Neuronal stem cell (in vitro differentiated cells): ENCODE data around the gene DUSP7.

Source experiments
- DNase-seq: peaks from one replicate; pipeline ENCODE4 v3.0.0-alpha.2; 2013; ENCODE audit warnings: low spot score
- H2AFZ ChIP-seq: one replicate; pipeline ENCODE4 v1.6.1; 2013; ENCODE audit warnings: mild to moderate bottlenecking, low read length, inconsistent platforms
- H2AK5ac ChIP-seq: 2 replicates; pipeline ENCODE4 v1.6.1; 2013; ENCODE audit warnings: low read depth, mild to moderate bottlenecking, inconsistent platforms, low read length, moderate library complexity, mixed read lengths
- H2BK120ac ChIP-seq: 2 replicates; pipeline ENCODE4 v1.6.1; 2013; ENCODE audit warnings: low read depth, mild to moderate bottlenecking, inconsistent platforms, low read length, moderate library complexity, mixed read lengths
- H2BK12ac ChIP-seq: one replicate; pipeline ENCODE4 v1.6.1; 2013; ENCODE audit warnings: low read length, inconsistent platforms
- H2BK15ac ChIP-seq: 2 replicates; pipeline ENCODE4 v1.6.1; 2013; ENCODE audit warnings: mild to moderate bottlenecking, low read length, inconsistent platforms, mixed read lengths
- H2BK5ac ChIP-seq: one replicate; pipeline ENCODE4 v1.6.1; 2013; ENCODE audit warnings: inconsistent platforms, mild to moderate bottlenecking, low read length, moderate library complexity
- H3K14ac ChIP-seq: one replicate; pipeline ENCODE4 v1.6.1; 2013; ENCODE audit warnings: low read length, inconsistent platforms
- H3K18ac ChIP-seq: 2 replicates; pipeline ENCODE4 v1.6.1; 2013; ENCODE audit warnings: low read length, inconsistent platforms
- H3K23ac ChIP-seq: 2 replicates; pipeline ENCODE4 v1.6.1; 2013; ENCODE audit warnings: low read depth, mild to moderate bottlenecking, mixed read lengths, low read length, inconsistent platforms; ENCODE audit not compliant: poor library complexity
- H3K27ac ChIP-seq: replicated peaks from 3 replicates; pipeline ENCODE4 v1.5.1; 2013; ENCODE audit warnings: low read length, inconsistent platforms
- H3K27me3 ChIP-seq, 3 experiments: 2 replicates each; pipeline ENCODE4 v1.6.1; 2013; ENCODE audit warnings: low read length in 3 of 3, mild to moderate bottlenecking in 2 of 3, inconsistent platforms in 1 of 3, low read depth in 1 of 3, mixed read lengths in 1 of 3, moderate library complexity in 1 of 3; ENCODE audit not compliant: control insufficient read depth in 3 of 3, insufficient read depth in 3 of 3
- H3K36me3 ChIP-seq, 2 donors: replicated peaks in 1 of 2; 2 replicates each; pipeline ENCODE4 v1.6.1; 2013; ENCODE audit warnings: low read length in 2 of 2; ENCODE audit not compliant: control insufficient read depth in 2 of 2, insufficient read depth in 2 of 2
- H3K4ac ChIP-seq: 2 replicates; pipeline ENCODE4 v1.6.1; 2013; ENCODE audit warnings: inconsistent platforms, mild to moderate bottlenecking, low read length, moderate library complexity
- H3K4me1 ChIP-seq, 2 donors: 1 replicate in 1 of 2; 2 replicates in 1 of 2; pipeline ENCODE4 v1.6.1; 2013; ENCODE audit warnings: low read length in 2 of 2, low read depth in 1 of 2; ENCODE audit not compliant: control insufficient read depth in 2 of 2, insufficient read depth in 1 of 2
- H3K4me2 ChIP-seq: one replicate; pipeline ENCODE4 v1.6.1; 2013; ENCODE audit warnings: mild to moderate bottlenecking, low read length, inconsistent platforms; ENCODE audit not compliant: insufficient read depth, poor library complexity, severe bottlenecking
- H3K4me3 ChIP-seq, 2 donors: 2 replicates each; pipeline ENCODE4 v1.5.1; 2013; ENCODE audit warnings: low read length in 2 of 2, mild to moderate bottlenecking in 2 of 2, inconsistent platforms in 1 of 2, moderate library complexity in 1 of 2
- H3K79me1 ChIP-seq: one replicate; pipeline ENCODE4 v1.6.1; 2013; ENCODE audit warnings: low read depth, mild to moderate bottlenecking, inconsistent platforms, low read length, moderate library complexity
- H3K9ac ChIP-seq: one replicate; pipeline ENCODE4 v1.6.1; 2013; ENCODE audit warnings: mild to moderate bottlenecking, low read depth, low read length, inconsistent platforms; ENCODE audit not compliant: poor library complexity
- H3K9me3 ChIP-seq, 2 donors: replicated peaks in 1 of 2; 2 replicates each; pipeline versions ENCODE3 to v1.6.1; 2013; ENCODE audit warnings: low read length in 2 of 2, mild to moderate bottlenecking in 2 of 2, inconsistent platforms in 1 of 2, low read depth in 1 of 2, mixed read lengths in 1 of 2, moderate library complexity in 1 of 2; ENCODE audit not compliant: control insufficient read depth in 2 of 2, insufficient read depth in 1 of 2
- H4K8ac ChIP-seq: one replicate; pipeline ENCODE4 v1.6.1; 2013; ENCODE audit warnings: low read depth, mild to moderate bottlenecking, inconsistent platforms, low read length, moderate library complexity
- H4K91ac ChIP-seq: one replicate; pipeline ENCODE4 v1.6.1; 2013; ENCODE audit warnings: low read length, low read depth, mild to moderate bottlenecking, inconsistent platforms; ENCODE audit not compliant: poor library complexity
- whole genome bisulfite sequencing, 2 donors: extraction: QIAGEN DNeasy Blood & Tissue Kit; methylation state at CpG; one replicate each; pipeline ENCODE4 v1.1.7; 2013; ENCODE audit warnings: missing lambda C conversion rate in 2 of 2, mixed read lengths in 1 of 2; ENCODE audit not compliant: insufficient read length in 2 of 2, insufficient replicate concordance in 1 of 2; ENCODE audit errors: extremely low coverage in 2 of 2; 5-methylcytosine and 5-hydroxymethylcytosine counted together

The DUSP7 gene

GRCh38 chr3:52068730-52069129 is 12.4 kb upstream of the DUSP7 start:
- Histone ChIP-seq H2BK120ac (no peak overlapping the region), H3K4ac (no peak overlapping the region), H3K9ac (peak overlapping the region; percentile 74), H4K8ac (no peak overlapping the region), H3K14ac (peak overlapping the region; percentile 87), H2BK5ac (peak overlapping the region; percentile 77), H3K79me1 (peaks cover 2% of the 10 kb centered on the region), H3K18ac (peak overlapping the region; percentile 88), H3K4me2 (no peak overlapping the region), H4K91ac (peak overlapping the region; percentile 65), H3K27me3 (peaks cover 0 to 24% (median 0%) of the 10 kb centered on the region in 3 experiments), H2BK15ac (peak overlapping the region; percentile 15), H3K36me3 (peaks cover under 1 to 3% of the 10 kb centered on the region in 2 donors), H2AFZ (no peak overlapping the region), H3K4me3 (no peak overlapping the region), H2AK5ac (peak overlapping the region; percentile 86), H3K9me3 (no peaks in the 10 kb centered on the region), H3K4me1 (peaks cover 0 to 7% of the 10 kb centered on the region in 2 donors), H3K23ac (peak overlapping the region; percentile 65), H3K27ac (no peak overlapping the region), H2BK12ac (no peak overlapping the region)
- DNase-seq, result no peak
- no CpG with 5 or more reads among the region's 12 CpGs for WGBS, 2 donors

- H4K91ac ChIP-seq, result no peak overlapping the region
- peak overlapping the region; percentile 86 for H2AK5ac ChIP-seq
- no peak for DNase-seq
- H2BK5ac ChIP-seq, result peak overlapping the region; percentile 77
- H3K4me2 ChIP-seq, result no peak overlapping the region
- no peak overlapping the region for H2BK12ac ChIP-seq
- peaks cover 0 to 3% of the 10 kb centered on the region in 2 donors for H3K36me3 ChIP-seq
- WGBS, 2 donors, result no CpG with 5 or more reads among the region's 12 CpGs
- no peak overlapping the region for H2AFZ ChIP-seq
- H3K79me1 ChIP-seq, result peaks cover 2% of the 10 kb centered on the region
- H3K4ac ChIP-seq, result no peak overlapping the region
- peak overlapping the region; percentile 93 for H3K18ac ChIP-seq
- H3K9me3 ChIP-seq, result no peaks in the 10 kb centered on the region
- no peak overlapping the region for H2BK120ac ChIP-seq
- H4K8ac ChIP-seq, result no peak overlapping the region
- no peak overlapping the region for H3K27ac ChIP-seq
- no peak overlapping the region for H3K4me3 ChIP-seq
- peaks cover 0 to 24% (median 0%) of the 10 kb centered on the region in 3 experiments for H3K27me3 ChIP-seq
- peak overlapping the region; percentile 65 for H3K14ac ChIP-seq
- H3K9ac ChIP-seq, result no peak overlapping the region
- H3K23ac ChIP-seq, result no peak overlapping the region
- H3K4me1 ChIP-seq, result peaks cover 0 to 7% of the 10 kb centered on the region in 2 donors
- H2BK15ac ChIP-seq, result peak overlapping the region; percentile 15
Measured at GRCh38 chr3:52068055-52068571, 11.7 kb upstream of the DUSP7 start.

GRCh38 chr3:52067526-52067925 is 11.2 kb upstream of the DUSP7 start:
- H3K9me3 ChIP-seq, result no peaks in the 10 kb centered on the region
- no peak overlapping the region for H3K4me2 ChIP-seq
- DNase-seq, result no peak
- H3K4me3 ChIP-seq, result no peak overlapping the region
- H4K91ac ChIP-seq, result no peak overlapping the region
- H3K27ac ChIP-seq, result no peak overlapping the region
- no CpG with 5 or more reads among the region's 4 CpGs for WGBS, 2 donors
- peaks cover 0 to 7% of the 10 kb centered on the region in 2 donors for H3K4me1 ChIP-seq
- no peak overlapping the region for H2BK12ac ChIP-seq
- H3K36me3 ChIP-seq, result peaks cover 0 to 3% of the 10 kb centered on the region in 2 donors
- H2AFZ ChIP-seq, result no peak overlapping the region
- no peak overlapping the region for H3K23ac ChIP-seq
- no peak overlapping the region for H3K9ac ChIP-seq
- H4K8ac ChIP-seq, result no peak overlapping the region
- no peak overlapping the region for H2BK120ac ChIP-seq
- no peak overlapping the region for H3K4ac ChIP-seq
- H3K18ac ChIP-seq, result no peak overlapping the region
- H2AK5ac ChIP-seq, result peak overlapping the region; percentile 86
- no peak overlapping the region for H3K14ac ChIP-seq
- H3K79me1 ChIP-seq, result peaks cover 2% of the 10 kb centered on the region
- peaks cover 0 to 24% (median 0%) of the 10 kb centered on the region in 3 experiments for H3K27me3 ChIP-seq
- H2BK5ac ChIP-seq, result peak overlapping the region; percentile 77
- no peak overlapping the region for H2BK15ac ChIP-seq

- Histone ChIP-seq H2BK5ac (no peak overlapping the region), H2BK12ac (no peak overlapping the region), H3K27ac (no peak overlapping the region), H3K14ac (peak overlapping the region; percentile 23), H2BK15ac (no peak overlapping the region), H3K9ac (no peak overlapping the region), H3K4me3 (no peak overlapping the region), H3K4me2 (no peak overlapping the region), H3K4me1 (peaks cover 0 to 7% of the 10 kb centered on the region in 2 donors), H2AK5ac (peak overlapping the region; percentile 24), H4K91ac (no peak overlapping the region), H2AFZ (no peak overlapping the region), H3K23ac (no peak overlapping the region), H3K9me3 (no peaks in the 10 kb centered on the region), H3K18ac (peak overlapping the region; percentile 60), H3K27me3 (peaks cover 0 to 24% (median 0%) of the 10 kb centered on the region in 3 experiments), H3K36me3 (peaks cover 0 to under 1% of the 10 kb centered on the region in 2 donors), H3K4ac (no peak overlapping the region), H3K79me1 (peaks cover 2% of the 10 kb centered on the region), H2BK120ac (no peak overlapping the region), H4K8ac (no peak overlapping the region)
- no peak for DNase-seq
- no CpG with 5 or more reads among the region's 8 CpGs for WGBS, 2 donors
Measured at GRCh38 chr3:52067046-52067445, 10.7 kb upstream of the DUSP7 start.
